ENCODE measurements around the gene ARFIP1. TPM values are rescaled to one million over a fixed set of nuclear protein-coding genes. Genes with fewer than 3 reads are reported as not detected.

ARFIP1 gene
- total RNA-seq, 3 donors from 2014 or later (not counting 1 experiment from before 2014, with no cell fraction given): 13.7 to 20.6 (median 14.6) TPM

DNA sequence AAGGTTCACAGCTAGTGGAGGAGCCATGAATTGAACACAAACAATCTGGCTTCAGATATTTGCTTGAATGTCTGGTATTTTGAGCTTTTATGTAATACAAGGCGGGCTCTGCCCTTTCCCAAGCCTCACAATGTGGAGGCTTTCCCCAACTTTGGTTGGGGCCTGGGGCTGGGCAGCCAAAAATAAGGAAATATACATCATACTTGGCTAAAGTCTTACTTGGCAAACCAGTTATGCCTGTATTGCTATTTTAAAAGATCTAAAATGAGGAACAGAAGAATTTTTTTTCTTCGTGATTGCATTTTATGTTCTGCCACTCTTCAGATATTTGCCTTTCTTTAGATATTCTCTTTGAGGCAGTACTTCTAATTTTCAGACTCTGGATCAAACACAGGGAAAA is 26.1 kb downstream of the ARFIP1 start:
- no peak overlapping the region for H3K4me3 Mint-ChIP-seq
- H3K4me1 ChIP-seq (ENCODE audit: control insufficient read depth, insufficient read depth, low read length): no peaks in the 10 kb centered on the region
- no peaks in the 10 kb centered on the region for H3K9me3 ChIP-seq (ENCODE audit: control insufficient read depth, insufficient read depth, low read length)
- no peak overlapping the region for H3K27ac ChIP-seq (ENCODE audit: low read length)
- no peaks in the 10 kb centered on the region for H3K27me3 ChIP-seq (ENCODE audit: control insufficient read depth, insufficient read depth, low read length)
- intact Hi-C loops (cut with micrococcal nuclease): no loop called here
- no peaks in the 10 kb centered on the region for H3K9me3 Mint-ChIP-seq
- H3K36me3 Mint-ChIP-seq: no peaks in the 10 kb centered on the region
- H3K27ac Mint-ChIP-seq: peak overlapping the region in 1 of 2 donors; percentile 78
- H3K27me3 Mint-ChIP-seq (ENCODE audit: low read depth in 2 of 2): no peaks in the 10 kb centered on the region
- H3K4me1 Mint-ChIP-seq: peaks cover 39 to 43% of the 10 kb centered on the region in 2 donors
- H3K36me3 ChIP-seq (ENCODE audit: control insufficient read depth, insufficient read depth, low read length): no peaks in the 10 kb centered on the region
- WGBS (ENCODE audit: insufficient coverage): 83% methylated on average over 2 of the region's 2 CpGs
- DNase-seq (no peak), ATAC-seq (no peak)
- H3K4me3 ChIP-seq (ENCODE audit: low read length): no peak overlapping the region
- TF ChIP-seq CTCF (IDR thresholded peaks at IDR 0.05): no peak

GRCh38 chr4:152806501-152807125 is 26.9 kb downstream of the ARFIP1 start:
- Histone ChIP-seq H3K4me3 (ENCODE audit: low read length) (no peak overlapping the region), H3K9me3 (ENCODE audit: control insufficient read depth, insufficient read depth, low read length) (no peaks in the 10 kb centered on the region), H3K27me3 (ENCODE audit: control insufficient read depth, insufficient read depth, low read length) (no peaks in the 10 kb centered on the region), H3K36me3 (ENCODE audit: control insufficient read depth, insufficient read depth, low read length) (no peaks in the 10 kb centered on the region), H3K27ac (ENCODE audit: low read length) (no peak overlapping the region), H3K4me1 (ENCODE audit: control insufficient read depth, insufficient read depth, low read length) (no peaks in the 10 kb centered on the region)
- H3K36me3 Mint-ChIP-seq: no peaks in the 10 kb centered on the region
- TF ChIP-seq CTCF (IDR thresholded peaks at IDR 0.05): no peak
- H3K27me3 Mint-ChIP-seq (ENCODE audit: low read depth in 2 of 2): no peaks in the 10 kb centered on the region
- no peaks in the 10 kb centered on the region for H3K9me3 Mint-ChIP-seq
- DNase-seq (no peak), ATAC-seq (no peak)
- H3K4me1 Mint-ChIP-seq: peaks cover 39 to 42% of the 10 kb centered on the region in 2 donors
- WGBS (ENCODE audit: insufficient coverage): 83% methylated on average over 3 of the region's 3 CpGs
- H3K27ac Mint-ChIP-seq: peak overlapping the region; percentile 7 to 78
- intact Hi-C loops (cut with micrococcal nuclease): no loop called here
- no peak overlapping the region for H3K4me3 Mint-ChIP-seq

- no peaks in the 10 kb centered on the region for H3K9me3 Mint-ChIP-seq
- peak overlapping the region; percentile 16 to 78 for H3K27ac Mint-ChIP-seq
- ATAC-seq (peak in 2 of 3 donors; percentile 64 to 80), DNase-seq (peak in 1 of 2 donors; percentile 26)
- H3K36me3 ChIP-seq (ENCODE audit: control insufficient read depth, insufficient read depth, low read length): no peaks in the 10 kb centered on the region
- H3K4me3 Mint-ChIP-seq: peak overlapping the region; percentile 9
- intact Hi-C loops (cut with micrococcal nuclease): no loop called here
- 13% methylated on average over 2 of the region's 3 CpGs for WGBS (ENCODE audit: insufficient coverage)
- no peaks in the 10 kb centered on the region for H3K9me3 ChIP-seq (ENCODE audit: control insufficient read depth, insufficient read depth, low read length)
- no peaks in the 10 kb centered on the region for H3K27me3 Mint-ChIP-seq (ENCODE audit: low read depth in 2 of 2)
- TF ChIP-seq CTCF (IDR thresholded peaks at IDR 0.05): no peak
- H3K27ac ChIP-seq (ENCODE audit: low read length): no peak overlapping the region
- no peaks in the 10 kb centered on the region for H3K27me3 ChIP-seq (ENCODE audit: control insufficient read depth, insufficient read depth, low read length)
- H3K4me1 ChIP-seq (ENCODE audit: control insufficient read depth, insufficient read depth, low read length): no peaks in the 10 kb centered on the region
- no peak overlapping the region for H3K4me3 ChIP-seq (ENCODE audit: low read length)
- no peaks in the 10 kb centered on the region for H3K36me3 Mint-ChIP-seq
- peaks cover 39 to 42% of the 10 kb centered on the region in 2 donors for H3K4me1 Mint-ChIP-seq
Measured at GRCh38 chr4:152807294-152807829, 27.6 kb downstream of the ARFIP1 start.

- WGBS (ENCODE audit: insufficient coverage): 95% methylated on average over 8 of the region's 8 CpGs
- ATAC-seq: no peak
- intact Hi-C loops (cut with micrococcal nuclease): no loop called here
- no peaks in the 10 kb centered on the region for H3K36me3 ChIP-seq (ENCODE audit: control insufficient read depth, insufficient read depth, low read length)
- no peaks in the 10 kb centered on the region for H3K9me3 ChIP-seq (ENCODE audit: control insufficient read depth, insufficient read depth, low read length)
- H3K27me3 ChIP-seq (ENCODE audit: control insufficient read depth, insufficient read depth, low read length): no peaks in the 10 kb centered on the region
- no peak overlapping the region for H3K27ac ChIP-seq (ENCODE audit: low read length)
- H3K4me1 ChIP-seq (ENCODE audit: control insufficient read depth, insufficient read depth, low read length): no peaks in the 10 kb centered on the region
- no peak for DNase-seq
- Mint-ChIP-seq H3K9me3 (no peaks in the 10 kb centered on the region), H3K27me3 (ENCODE audit: low read depth in 2 of 2) (no peaks in the 10 kb centered on the region), H3K4me1 (peaks cover 28 to 36% of the 10 kb centered on the region in 2 donors), H3K4me3 (no peak overlapping the region), H3K36me3 (no peaks in the 10 kb centered on the region), H3K27ac (no peak overlapping the region)
- no peak for TF ChIP-seq CTCF (IDR thresholded peaks at IDR 0.05)
- H3K4me3 ChIP-seq (ENCODE audit: low read length): no peak overlapping the region
Measured at GRCh38 chr4:152808670-152809069, 28.9 kb downstream of the ARFIP1 start.

Measured in natural killer cell (primary cell).